ENCODE data around the gene LYPLAL1. TPM values are rescaled to one million over a fixed set of nuclear protein-coding genes. Genes with fewer than 3 reads are reported as not detected.

The LYPLAL1 gene
- total and polyA plus RNA-seq, 9 of the 15 experiments (the other 6 are each of a cell fraction or from before 2014, with no cell fraction given), result 14.9 to 179 (median 46.3) TPM

GRCh38 chr1:219220945-219221344, 47.3 kb downstream of the LYPLAL1 start (continued):
- TF ChIP-seq ZNF696 (CRISPR knock-in tag; conservative IDR thresholded peaks at IDR 0.05), result no peak

DNA sequence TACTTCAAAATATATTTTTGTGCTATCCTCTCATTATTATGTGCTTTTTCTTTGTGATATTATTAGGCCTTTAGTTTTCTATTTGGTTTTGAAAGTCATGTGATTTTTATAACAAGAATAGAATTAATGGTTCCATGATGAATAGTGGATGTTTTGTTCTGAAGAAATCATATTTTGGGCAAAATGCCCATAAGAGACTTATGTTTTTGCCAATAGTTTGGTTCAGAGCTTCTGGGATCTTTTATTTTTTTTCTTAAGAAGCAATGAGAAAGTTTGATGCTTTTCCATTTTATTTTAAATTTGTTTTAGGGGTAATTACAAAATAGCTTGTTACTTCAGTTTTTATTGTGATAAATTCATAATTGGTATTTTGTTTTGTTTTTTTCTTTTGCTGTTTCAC, 49.8 kb downstream of the LYPLAL1 start:
- Histone ChIP-seq H4K20me1 (replicated peaks; ENCODE audit: control insufficient read depth, insufficient read depth, low read length) (no peaks in the 10 kb centered on the region), H3K9ac (ENCODE audit: insufficient read depth in 1 of 2, low read depth in 2 of 2, low read length in 2 of 2) (no peak overlapping the region), H3K9me3 (replicated peaks; ENCODE audit: control insufficient read depth, insufficient read depth, low read depth, low read length) (no peaks in the 10 kb centered on the region), H3K27ac (ENCODE audit: extremely low read depth, low read depth, low read length) (no peak overlapping the region), H3K4me2 (ENCODE audit: insufficient read depth, low read length) (no peak overlapping the region), H3K4me1 (replicated peaks in 1 of 2; ENCODE audit: control insufficient read depth in 2 of 2, insufficient read depth in 2 of 2, low read length in 2 of 2) (no peaks in the 10 kb centered on the region), H3K79me2 (ENCODE audit: control insufficient read depth, insufficient read depth, low read length) (no peaks in the 10 kb centered on the region), H2AFZ (ENCODE audit: low read depth, low read length) (no peak overlapping the region), H3K4me3 (no peak overlapping the region), H3K36me3 (ENCODE audit: control insufficient read depth, insufficient read depth, low read length) (no peaks in the 10 kb centered on the region; the same call in 2 of the 3 replicates), H3K9me1 (ENCODE audit: control insufficient read depth, insufficient read depth, low read length) (peaks cover 3% of the 10 kb centered on the region), H3K27me3 (ENCODE audit: control insufficient read depth in 2 of 2, insufficient read depth in 2 of 2, low read length in 2 of 2) (no peaks in the 10 kb centered on the region)
- TF ChIP-seq TFE3 (CRISPR knock-in tag; IDR thresholded peaks at IDR 0.05), result peak; percentile 49
- TF ChIP-seq, protein P1, sequence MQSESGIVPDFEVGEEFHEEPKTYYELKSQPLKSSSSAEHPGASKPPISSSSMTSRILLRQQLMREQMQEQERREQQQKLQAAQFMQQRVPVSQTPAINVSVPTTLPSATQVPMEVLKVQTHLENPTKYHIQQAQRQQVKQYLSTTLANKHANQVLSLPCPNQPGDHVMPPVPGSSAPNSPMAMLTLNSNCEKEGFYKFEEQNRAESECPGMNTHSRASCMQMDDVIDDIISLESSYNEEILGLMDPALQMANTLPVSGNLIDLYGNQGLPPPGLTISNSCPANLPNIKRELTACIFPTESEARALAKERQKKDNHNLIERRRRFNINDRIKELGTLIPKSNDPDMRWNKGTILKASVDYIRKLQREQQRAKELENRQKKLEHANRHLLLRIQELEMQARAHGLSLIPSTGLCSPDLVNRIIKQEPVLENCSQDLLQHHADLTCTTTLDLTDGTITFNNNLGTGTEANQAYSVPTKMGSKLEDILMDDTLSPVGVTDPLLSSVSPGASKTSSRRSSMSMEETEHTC (IDR thresholded peaks at IDR 0.05), result no peak
- no peak for TF ChIP-seq PCBP1 (IDR thresholded peaks at IDR 0.05; ENCODE audit: low read depth, low read length, poor library complexity, severe bottlenecking)
- no peak for TF ChIP-seq BRD4 (IDR thresholded peaks at IDR 0.05)
- 0 out of 2 replicates have a peak, but pooled peaks have one; percentile 25 for TF ChIP-seq ZNF512 (tag; IDR thresholded peaks at IDR 0.05)
- TF ChIP-seq NR3C1 (CRISPR knock-in tag; IDR thresholded peaks at IDR 0.05), result no peak
- TF ChIP-seq SRF (CRISPR knock-in tag; IDR thresholded peaks at IDR 0.05), result no peak
- no peak for TF ChIP-seq TCF7 (IDR thresholded peaks at IDR 0.05; ENCODE audit: borderline replicate concordance)
- TF ChIP-seq, protein P2, sequence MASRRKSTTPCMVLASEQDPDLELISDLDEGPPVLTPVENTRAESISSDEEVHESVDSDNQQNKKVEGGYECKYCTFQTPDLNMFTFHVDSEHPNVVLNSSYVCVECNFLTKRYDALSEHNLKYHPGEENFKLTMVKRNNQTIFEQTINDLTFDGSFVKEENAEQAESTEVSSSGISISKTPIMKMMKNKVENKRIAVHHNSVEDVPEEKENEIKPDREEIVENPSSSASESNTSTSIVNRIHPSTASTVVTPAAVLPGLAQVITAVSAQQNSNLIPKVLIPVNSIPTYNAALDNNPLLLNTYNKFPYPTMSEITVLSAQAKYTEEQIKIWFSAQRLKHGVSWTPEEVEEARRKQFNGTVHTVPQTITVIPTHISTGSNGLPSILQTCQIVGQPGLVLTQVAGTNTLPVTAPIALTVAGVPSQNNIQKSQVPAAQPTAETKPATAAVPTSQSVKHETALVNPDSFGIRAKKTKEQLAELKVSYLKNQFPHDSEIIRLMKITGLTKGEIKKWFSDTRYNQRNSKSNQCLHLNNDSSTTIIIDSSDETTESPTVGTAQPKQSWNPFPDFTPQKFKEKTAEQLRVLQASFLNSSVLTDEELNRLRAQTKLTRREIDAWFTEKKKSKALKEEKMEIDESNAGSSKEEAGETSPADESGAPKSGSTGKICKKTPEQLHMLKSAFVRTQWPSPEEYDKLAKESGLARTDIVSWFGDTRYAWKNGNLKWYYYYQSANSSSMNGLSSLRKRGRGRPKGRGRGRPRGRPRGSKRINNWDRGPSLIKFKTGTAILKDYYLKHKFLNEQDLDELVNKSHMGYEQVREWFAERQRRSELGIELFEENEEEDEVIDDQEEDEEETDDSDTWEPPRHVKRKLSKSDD (conservative IDR thresholded peaks at IDR 0.05; ENCODE audit: low read length), result no peak
- TF ChIP-seq CHCHD3 (CRISPR knock-in tag; IDR thresholded peaks at IDR 0.05), result no peak
- ChIA-PET CTCF (ENCODE audit: low intra/inter-chr PET ratio) (no interaction called here), POLR2A (no interaction called here)
- FAIRE-seq (no peak), ATAC-seq (no peak), DNase-seq (ENCODE audit: extremely low read depth in 1 of 4, low spot score in 3 of 4) (no peak)
- in situ Hi-C loops (cut with MboI) (no loop called here), intact Hi-C loops (cut with micrococcal nuclease) (no loop called here)
- BruUV-seq (replicated peaks), result no TSS peak
